Measurements from ENCODE around the gene HIP1.
A peak's percentile ranks its signal among the peaks of the same experiment; 100 is the strongest.
"Not testable (repeated sequence)": the region's sequence is repeated elsewhere in the genome, so short reads cannot be mapped to it uniquely, and the experiment has no call there.

HIP1 gene

DNA sequence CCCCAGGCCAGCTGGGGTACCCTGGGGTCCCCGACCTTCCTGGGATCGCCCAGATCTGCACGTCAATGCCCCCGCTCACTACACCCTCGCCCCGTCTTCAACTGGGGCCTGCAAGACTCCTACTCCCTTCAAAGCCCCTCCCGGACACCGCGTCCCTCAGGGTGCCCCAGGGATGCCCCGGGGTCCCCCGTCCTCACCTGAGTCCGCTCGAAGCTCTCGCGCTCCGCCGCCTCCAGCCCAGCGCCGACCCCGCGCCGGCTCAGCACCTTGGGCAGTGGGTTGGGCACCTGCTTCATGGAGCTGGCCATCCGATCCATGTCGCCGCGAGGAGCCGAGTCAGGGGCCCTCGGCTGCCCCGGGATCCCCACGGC lies at the start of gene HIP1:
Gene HIP1 (minus strand): TSS at position 338 of the 371 bp plus-strand sequence. CDS start 21 bp downstream, at position 317.
- no peak for DNase-seq

DNA sequence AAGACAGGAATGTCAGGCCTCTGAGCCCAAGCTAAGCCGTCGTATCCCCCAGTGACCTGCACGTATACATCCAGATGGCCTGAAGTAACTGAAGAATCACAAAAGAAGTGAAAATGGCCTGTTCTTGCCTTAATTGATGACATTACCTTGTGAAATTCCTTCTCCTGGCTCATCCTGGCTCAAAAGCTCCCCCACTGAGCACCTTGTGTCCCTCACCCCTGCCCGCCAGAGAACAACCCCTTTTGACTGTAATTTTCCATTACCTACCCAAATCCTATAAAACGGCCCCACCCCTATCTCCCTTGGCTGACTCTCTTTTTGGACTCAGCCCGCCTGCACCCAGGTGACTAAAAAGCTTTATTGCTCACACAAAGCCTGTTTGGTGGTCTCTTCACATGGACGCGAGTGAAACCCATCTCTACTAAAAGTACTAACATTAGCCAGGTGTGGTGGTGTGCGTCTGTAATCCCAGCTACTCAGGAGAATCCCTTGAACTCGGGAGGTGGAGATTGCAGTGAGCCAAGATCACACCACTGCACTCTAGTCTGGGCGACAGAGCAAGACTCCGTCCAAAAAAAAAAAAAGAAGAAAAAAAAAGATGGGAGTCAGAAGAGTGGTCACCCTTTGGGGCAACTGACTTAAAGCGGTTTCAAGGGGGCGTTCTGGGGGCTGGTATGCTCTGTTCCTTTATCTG lies 49.6 kb upstream of the HIP1 start:
- not testable (repeated sequence) for DNase-seq

DNA sequence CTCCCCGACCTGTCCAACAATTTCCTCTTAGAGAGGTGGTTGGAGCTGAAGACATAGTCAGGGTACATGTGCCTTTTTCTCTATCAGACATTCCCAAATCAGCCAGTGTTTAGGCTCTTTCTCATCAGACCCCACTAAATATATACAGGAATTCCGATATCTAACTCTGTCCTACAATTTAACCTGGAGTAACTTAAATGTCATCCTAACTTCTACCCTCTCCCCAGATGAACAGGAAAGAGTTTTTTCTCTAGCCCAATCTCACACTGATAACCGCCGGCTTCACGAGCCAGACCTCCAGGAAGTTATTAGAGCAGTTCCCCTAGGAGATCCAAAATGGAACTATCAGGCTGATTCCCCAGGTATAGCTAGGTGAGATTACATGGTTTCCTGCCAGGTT lies 44.3 kb upstream of the HIP1 start:
- DNase-seq = not testable (repeated sequence)

DNA sequence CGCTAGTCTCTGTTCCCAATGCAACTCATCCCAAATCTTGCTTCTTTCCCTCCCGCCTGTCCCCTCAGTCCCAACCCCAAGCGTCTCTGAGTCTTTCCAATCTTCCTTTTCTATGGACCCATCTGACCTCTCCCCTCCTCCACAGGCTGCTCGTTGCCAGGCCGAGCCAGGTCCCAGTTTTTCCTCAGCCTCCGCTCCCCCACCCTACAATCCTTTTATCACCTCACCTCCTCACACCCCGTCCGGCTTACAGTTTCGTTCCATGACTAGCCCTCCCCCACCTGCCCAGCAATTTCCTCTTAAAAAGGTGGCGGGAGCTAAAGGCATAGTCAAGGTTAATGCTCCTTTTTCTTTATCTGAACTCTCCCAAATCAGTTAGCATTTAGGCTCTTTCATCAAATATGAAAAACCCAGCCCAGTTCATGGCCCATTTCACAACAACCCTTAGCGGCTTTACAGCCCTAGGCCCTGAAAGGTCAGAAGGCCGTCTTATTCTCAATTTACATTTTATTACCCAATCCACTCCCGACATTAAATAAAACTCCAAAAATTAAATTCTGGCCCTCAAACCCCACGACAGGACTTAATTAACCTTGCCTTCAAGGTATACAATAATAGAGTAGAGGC lies 42.0 kb upstream of the HIP1 start:
- DNase-seq = not testable (repeated sequence)

DNA sequence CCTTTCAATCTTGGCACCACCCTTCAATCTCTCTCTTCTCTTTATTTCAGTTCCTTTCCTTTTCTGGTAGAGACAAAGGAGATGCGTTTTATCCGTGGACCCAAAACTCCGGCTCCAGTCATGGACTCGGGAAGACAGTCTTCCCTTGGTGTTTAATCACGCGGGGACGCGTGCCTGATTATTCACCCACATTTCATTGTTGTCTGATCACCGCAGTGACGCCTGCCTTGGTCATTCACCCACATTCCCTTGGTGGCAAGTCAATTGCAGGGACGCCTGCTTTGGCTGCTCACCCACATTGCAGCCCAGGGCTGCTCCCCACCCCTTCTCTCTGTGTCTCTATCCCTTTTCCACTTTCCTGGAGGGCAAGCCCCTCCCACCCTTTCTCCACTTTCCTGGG lies 40.8 kb upstream of the HIP1 start:
- DNase-seq = not testable (repeated sequence)

DNA sequence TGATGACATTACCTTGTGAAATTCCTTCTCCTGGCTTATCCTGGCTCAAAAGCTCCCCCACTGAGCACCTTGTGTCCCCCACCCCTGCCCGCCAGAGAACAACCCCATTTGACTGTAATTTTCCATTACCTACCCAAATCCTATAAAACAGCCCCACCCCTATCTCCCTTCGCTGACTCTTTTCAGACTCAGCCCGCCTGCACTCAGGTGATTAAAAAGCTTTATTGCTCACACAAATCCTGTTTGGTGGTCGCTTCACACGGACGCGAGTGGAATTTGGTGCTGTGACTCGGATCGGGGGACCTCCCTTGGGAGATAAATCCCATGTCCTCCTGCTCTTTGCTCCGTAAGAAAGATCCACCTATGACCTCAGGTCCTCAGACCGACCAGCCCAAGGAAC lies 40.3 kb upstream of the HIP1 start:
- not testable (repeated sequence) for DNase-seq

DNA sequence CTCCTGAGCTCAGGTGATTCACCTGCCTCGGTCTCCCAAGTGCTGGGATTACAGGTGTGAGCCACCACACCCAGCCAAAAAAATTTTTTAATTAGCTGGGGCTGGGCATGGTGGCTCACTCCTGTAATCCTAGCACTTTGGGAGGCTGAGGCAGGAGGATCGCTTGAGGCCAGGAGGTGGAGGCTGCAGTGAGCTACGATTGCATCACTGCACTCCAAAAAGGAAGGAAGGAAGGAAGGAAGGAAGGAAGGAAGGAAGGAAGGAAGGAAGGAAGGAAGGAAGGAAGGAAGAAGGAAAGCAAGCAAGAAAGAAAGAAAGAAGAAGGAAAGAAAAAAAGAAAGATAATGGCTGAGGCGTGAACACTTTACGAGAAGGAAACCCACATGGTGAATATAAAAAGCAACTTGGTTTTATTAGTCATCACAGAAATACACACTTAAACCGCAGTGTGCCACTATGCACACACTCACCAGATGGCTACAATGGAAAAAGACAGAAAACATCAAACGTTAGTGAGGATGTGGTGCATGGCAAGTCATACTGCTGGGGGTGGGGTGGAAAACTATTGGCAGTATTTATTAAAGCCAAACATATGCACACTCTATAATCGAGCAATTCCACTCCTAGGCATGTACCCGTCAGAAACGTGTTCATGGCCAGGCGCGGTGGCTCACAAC lies 37.7 kb upstream of the HIP1 start:
- DNase-seq = peak; percentile 22

DNA sequence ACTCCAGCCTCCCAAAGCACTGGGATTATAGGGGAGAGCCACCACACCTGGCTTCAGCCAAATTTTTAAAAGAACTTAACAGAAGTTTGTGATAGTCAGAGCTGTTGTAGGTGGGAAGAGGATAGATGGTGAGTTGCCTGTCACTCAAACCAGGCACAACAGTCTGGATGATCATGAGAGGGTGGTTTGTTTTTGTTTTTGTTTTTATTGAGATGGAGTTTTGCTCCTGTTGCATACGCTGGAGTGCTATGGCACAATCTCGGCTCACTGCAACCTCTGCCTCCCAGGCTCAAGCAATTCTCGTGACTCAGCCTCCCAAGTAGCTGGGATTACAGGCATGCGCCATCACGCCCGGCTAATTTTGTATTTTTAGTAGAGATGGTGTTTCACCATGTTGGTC lies 35.2 kb upstream of the HIP1 start:
- not testable (repeated sequence) for DNase-seq

DNA sequence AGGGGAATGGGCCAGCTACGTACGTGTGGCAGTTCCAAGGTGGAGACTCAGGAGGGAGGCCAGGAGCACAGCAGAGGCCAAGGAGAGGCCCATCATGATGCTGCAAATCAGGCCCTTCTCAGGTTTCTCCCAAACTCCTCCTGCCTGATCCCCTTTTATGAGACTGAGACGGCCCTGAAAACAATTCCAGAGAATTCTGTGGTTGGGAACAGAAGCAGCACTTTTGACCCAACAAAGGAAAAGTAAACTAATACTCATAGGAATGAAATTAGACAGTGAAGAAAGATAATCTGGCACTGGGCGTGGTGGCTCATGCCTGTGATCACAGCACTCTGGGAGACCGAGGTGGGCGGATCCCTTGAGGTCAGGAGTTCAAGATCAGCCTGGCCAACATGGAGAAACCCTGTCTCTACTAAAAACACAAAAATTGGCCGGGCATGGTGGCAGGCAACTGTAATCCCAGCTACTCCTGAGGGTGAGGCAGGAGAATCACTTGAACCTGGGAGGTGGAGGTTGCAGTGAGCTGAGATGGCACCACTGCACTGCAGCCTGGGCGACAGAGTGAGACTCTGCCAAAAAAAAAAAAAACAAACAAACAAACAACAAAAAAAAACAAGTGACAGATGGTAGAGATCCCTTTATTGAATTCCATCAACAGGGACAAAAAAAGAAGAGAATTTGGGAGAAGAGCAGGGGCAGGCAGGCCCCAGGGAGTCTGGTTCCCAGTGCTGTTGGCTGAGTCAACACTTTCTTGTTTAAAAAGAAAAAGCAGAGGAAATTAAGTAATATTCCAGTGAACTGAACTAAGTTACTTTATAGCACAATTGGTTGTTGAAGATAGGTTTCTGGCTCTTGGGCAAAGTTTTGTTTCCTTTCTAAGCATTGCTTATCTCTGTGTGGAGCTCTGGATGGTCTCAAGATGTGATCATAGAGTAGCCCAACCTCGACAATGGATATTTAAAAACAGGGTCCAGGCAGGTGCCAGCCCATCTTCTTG lies 33.6 kb upstream of the HIP1 start, which contains the start of gene CCL26:
Gene CCL26 (minus strand): TSS at position 131 of the 997 bp plus-strand sequence. CDS start 35 bp downstream, at position 96.
- DNase-seq = no peak

DNA sequence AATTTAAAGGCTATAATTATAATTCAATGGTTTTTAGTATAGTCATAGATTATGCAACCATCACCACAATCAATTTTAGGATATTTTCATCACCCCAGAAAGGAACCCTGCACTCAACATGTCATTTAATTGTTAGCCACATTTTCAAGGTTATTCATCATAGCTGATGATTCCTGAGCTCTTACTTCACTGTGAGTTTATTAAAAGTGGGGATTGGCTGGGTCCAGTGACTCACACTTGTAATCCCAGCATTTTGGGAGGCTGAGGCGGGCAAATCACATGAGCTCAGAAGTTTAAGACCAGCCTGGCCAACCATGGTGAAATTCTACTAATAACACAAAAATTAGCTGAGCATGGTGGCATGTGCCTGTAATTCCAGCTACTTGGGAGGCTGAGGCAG lies 32.5 kb upstream of the HIP1 start:
- no peak for DNase-seq

DNA sequence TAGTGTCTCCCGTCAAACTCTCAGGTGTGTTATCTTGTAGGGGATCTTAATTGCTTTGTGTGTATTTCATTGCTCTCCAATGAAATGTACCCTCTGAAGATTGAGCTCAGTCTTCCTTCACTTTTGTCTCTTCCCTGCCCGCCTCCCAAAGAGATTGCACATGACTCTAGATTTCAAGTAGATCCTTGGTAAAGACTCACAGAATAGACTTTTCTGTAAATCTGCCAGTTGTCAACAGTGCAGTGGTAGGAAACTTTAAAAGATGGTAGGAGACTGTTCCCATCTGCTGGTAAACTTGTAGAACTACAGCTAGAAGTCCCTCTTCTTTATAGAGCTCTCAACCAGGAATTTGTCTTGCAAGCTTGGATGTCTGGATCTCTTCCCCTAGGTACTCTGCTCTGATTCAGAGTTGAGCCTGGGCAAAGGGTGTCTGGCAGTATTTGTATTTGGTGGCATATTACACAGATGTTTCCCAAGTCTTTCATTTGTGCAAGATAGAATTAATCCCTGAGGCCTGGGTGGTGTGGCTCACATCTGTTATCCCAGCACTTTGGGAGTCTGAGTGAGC lies 23.7 kb upstream of the HIP1 start:
- DNase-seq = no peak

DNA sequence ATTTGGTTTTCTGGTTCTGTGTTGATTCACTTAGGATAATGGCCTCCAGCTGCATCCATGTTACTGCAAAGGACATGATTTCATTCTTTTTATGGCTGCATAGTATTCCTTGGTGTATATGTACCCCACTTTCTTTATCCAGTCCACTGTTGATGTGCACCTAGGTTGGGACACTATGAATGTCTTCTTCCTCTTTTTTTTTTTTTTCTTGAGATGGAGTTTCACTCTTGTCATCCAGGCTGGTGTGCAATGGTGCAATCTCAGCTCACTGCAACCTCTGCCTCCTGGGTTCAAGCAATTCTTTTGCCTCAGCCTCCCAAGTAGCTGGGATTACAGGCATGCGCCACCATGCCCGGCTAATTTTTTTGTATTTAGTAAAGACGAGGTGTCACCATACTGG lies 23.1 kb upstream of the HIP1 start:
- not testable (repeated sequence) for DNase-seq

DNA sequence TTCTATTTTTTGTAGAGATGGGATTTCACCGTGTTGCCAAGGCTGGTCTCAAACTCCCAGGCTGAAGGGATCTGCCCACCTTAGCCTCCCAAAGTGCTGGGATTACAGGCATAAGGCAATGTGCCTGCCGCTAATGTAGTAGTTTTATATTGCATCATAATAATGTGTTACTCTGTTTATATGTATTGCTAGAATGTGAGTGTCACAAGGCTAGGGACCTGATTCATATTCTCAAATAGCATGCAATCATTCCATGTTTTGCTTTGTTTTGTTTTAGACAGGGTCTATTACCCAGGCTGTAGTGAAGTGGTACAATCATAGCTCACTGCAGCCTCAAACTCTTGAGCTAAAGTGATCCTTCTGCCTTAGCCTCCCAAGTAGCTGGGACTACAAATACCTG lies 19.8 kb upstream of the HIP1 start:
- DNase-seq = no peak

DNA sequence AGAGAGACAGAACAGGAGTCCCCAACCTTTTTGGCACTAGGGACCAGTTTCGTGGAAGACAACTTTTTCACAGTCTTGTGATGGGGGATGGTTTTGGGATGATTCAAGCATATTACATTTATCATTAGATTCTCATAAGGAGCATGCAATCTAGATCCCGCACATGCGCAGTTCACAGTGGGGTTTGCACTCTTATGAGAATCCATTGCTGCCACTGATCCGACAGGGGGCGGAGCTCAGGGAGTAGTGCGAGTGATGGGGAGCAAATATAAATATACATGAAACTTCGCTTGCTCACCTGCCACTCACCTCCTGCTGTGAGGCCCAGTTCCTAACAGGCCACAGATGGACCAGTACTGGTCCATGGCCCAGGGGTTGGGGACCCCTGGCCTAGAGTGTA lies 19.1 kb upstream of the HIP1 start:
- no peak for DNase-seq

DNA sequence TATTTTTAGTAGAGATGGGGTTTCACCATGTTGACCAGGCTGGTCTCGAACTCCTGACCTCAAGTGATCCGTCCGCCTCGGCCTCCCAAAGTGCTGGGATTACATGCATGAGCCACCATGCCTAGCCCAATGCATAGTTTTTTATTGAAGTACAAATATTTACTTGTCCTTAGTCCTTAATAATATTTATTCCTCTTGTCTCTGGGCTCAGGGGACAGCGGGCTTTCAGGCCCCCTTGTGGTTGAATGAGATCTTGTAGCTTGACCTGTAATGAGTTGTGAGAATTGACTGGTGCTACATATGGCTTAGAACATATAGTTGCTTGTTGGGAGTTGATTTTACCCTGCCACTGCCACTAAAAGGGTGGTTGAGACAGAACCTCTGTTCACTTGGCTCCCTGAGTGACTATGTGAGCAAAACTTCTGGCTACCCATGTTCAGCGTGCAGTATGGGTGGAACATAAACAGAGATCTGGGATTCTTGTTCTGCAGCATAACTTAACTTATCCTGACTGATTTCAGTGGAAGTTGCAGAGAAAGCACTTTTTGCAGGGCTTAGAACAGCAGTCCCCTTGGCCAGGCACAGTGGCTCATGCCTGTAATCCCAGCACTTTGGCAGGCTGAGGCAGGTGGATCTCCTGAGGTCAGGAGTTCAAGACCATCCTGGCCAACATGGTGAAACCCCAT lies 18.4 kb upstream of the HIP1 start:
- DNase-seq = no peak

DNA sequence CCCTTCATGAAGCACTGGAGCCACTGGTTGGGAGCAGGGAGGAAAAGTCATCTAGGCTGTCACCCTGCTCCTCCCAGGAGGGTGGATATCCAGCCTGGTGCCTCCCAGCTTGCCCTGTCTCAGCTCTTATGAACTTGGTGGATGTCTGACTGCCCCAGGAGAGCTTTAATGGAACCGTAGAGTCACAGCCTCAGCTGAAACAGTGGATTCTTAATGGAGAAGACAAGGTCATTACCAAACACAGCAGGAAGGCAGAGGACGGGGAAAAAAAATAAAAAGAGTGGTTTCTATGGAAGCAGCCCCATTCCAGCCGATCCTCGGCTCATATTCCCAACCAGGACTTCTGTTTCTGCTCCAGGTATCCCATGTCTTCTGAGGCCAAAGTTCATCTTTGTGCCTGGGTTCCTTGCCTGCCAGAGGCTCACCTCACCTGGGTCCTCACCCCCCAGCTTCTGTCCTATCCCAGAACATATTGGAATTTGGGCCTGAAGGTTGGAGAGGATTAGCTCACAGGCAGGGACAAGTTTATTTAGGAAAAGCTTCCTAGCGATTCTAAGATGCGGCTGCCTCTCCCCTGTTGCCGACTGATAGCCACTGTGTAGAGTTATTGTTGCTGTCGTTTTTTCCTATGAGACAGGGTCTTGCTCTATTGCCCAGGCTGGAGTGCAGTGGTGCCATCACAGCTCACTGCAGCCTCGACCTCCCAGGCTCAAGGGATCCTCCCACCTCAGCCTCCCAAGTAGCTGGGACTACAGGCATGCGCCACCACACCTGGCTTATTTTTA lies 17.7 kb upstream of the HIP1 start:
- no peak for DNase-seq

DNA sequence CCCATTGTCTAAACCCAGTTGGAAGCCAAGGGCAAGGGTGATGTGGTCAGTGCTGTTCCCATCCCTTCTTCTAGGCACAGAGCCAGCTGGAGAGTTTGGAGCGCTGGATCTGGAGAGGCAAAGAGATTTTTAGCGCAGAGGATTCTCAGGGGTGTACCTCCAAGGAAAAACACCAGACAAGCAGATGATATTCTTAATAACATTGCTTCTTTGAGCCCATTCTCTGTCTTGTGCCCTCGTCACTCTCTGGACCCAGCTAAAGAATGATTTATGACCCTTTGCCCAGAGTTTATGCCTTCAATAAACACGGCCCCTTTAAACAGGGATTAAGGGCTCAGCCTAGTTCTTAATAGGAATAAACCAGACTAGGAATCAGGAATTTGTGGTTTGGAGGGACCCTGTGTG lies 4.7 kb upstream of the HIP1 start:
- no peak for DNase-seq

DNA sequence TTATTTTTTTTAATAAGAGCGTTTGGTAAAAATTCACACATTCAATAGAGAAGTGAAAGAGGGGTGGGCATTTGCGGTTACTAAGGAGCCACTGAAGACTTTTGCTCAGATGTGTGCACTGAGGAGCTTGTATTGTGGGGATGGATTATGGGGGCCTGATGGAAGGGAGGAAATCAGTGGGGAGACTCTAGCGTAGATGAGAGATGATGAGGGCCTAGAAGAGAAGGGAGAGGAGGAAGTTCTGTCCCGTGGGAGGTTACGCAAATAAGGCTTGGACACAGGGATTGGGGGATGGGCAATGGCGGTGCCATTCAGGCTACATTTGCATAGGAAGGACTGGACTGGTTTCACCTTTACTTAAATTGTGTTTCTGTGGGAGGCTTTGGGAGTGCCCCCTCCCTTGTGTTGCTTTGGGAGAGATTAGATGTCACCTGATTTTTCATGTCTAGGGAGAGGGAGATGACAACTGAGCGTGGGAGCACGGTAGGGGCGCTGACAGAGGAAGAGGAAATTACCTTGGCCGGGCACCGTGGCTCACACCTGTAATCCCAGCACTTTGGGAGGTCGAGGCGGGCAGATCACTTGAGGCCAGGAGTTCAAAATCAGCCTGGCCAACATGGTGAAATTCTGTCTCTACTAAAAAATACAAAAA lies 2.2 kb upstream of the HIP1 start:
- no peak for DNase-seq

DNA sequence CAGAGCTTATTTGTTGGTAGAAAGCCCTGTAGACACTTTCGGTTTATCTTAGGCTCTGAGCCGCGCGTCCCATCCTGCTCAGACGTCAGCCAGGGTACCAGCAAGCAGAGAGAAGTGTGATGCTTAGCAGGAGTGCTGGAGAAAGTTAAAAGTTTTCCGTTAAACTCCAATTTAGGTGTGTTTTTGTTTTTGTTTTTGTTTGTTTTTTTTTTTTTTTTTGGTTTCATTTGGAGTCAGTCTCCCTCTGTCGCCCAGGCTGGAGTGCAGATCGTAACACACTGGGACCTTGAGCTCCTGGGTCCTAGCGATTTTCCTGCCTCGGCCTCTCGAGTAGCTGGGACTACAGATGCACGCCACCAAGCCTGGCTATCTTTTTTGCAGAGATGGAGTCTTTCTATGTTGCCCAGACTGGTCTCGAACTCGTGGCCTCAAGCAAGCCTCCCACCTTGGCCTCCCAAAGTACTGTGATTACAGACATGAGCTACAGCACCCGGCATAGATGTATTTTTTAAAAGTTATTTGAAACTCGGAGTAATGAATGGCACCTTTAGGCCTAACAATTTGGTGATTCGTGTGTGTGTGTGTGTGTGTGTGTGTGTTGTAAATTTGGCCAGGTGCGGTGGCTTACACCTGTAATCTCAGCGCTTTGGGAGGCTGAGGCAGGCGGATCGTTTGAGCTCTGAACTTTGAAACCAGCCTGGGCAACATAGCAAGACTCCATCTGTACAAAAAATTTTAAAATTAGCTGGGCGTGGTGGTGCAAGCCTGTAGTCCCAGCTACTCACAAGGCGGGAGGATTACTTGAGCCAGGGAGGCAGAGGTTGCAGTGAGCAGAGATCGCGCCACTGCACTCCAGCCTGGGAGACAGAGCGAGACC lies 1.3 kb upstream of the HIP1 start:
- DNase-seq = peak; percentile 18

All from activated T-cell treated with anti-CD3 and anti-CD28 coated beads, Interleukin-2, amount 50 U/mL, for 1 hour (primary cell).